ENCODE results near the gene VOPP1.

Gene VOPP1

GRCh38 chr7:55508221-55509011 is 63.9 kb downstream of the VOPP1 start:
- DNase-seq, result no peak

- DNase-seq, result no peak
Observed at GRCh38 chr7:55507743-55508142, 64.6 kb downstream of the VOPP1 start.

- DNase-seq, result no peak
Observed at GRCh38 chr7:55504967-55505658, 67.2 kb downstream of the VOPP1 start.

GRCh38 chr7:55504093-55504859 is 68.0 kb downstream of the VOPP1 start:
- no peak for DNase-seq

- DNase-seq, result no peak
Observed at GRCh38 chr7:55502858-55503440, 69.4 kb downstream of the VOPP1 start.

GRCh38 chr7:55502124-55502857 is 70.0 kb downstream of the VOPP1 start:
- no peak for DNase-seq

GRCh38 chr7:55501611-55502010 is 70.7 kb downstream of the VOPP1 start:
- no peak for DNase-seq

GRCh38 chr7:55500117-55500756 is 72.1 kb downstream of the VOPP1 start:
- no peak for DNase-seq

- no peak for DNase-seq
Observed at GRCh38 chr7:55499591-55499990, 72.7 kb downstream of the VOPP1 start.

- DNase-seq, result no peak
Observed at GRCh38 chr7:55498770-55499169, 73.5 kb downstream of the VOPP1 start.

GRCh38 chr7:55498142-55498541 is 74.2 kb downstream of the VOPP1 start:
- DNase-seq, result no peak

GRCh38 chr7:55497521-55497920 is 74.8 kb downstream of the VOPP1 start:
- DNase-seq, result no peak

GRCh38 chr7:55496906-55497305 is 75.4 kb downstream of the VOPP1 start:
- no peak for DNase-seq

- DNase-seq, result no peak
Observed at GRCh38 chr7:55494951-55495350, 77.4 kb downstream of the VOPP1 start.

- DNase-seq, result no peak
Observed at GRCh38 chr7:55493408-55493807, 78.9 kb downstream of the VOPP1 start.

- no peak for DNase-seq
Observed at GRCh38 chr7:55491346-55491745, 81.0 kb downstream of the VOPP1 start.

GRCh38 chr7:55490099-55490498 is 82.2 kb downstream of the VOPP1 start:
- no peak for DNase-seq

- DNase-seq, result no peak
Observed at GRCh38 chr7:55489552-55489951, 82.8 kb downstream of the VOPP1 start.

- no peak for DNase-seq
Observed at GRCh38 chr7:55488804-55489340, 83.4 kb downstream of the VOPP1 start.

- DNase-seq, result no peak
Observed at GRCh38 chr7:55488216-55488615, 84.1 kb downstream of the VOPP1 start.

- DNase-seq, result no peak
Observed at GRCh38 chr7:55486991-55487390, 85.3 kb downstream of the VOPP1 start.

- no peak for DNase-seq
Observed at GRCh38 chr7:55486192-55486590, 86.1 kb downstream of the VOPP1 start.
